ENCODE data around the gene ZNF552. TPM values are rescaled to one million over a fixed set of nuclear protein-coding genes. Genes with fewer than 3 reads are reported as not detected.

The ZNF552 gene
- total and polyA plus RNA-seq, 4 experiments from 2014 or later: 5.5 to 21.0 (median 13.6) TPM

Other genes starting within 250 kb of the ZNF552 start
- 10 to 100 TPM; 12.0 to 13.9 TPM for gene ZNF416, start 236.0 kb downstream of the ZNF552 start, total RNA-seq
- gene ZNF416, start 236.0 kb downstream of the ZNF552 start, polyA plus RNA-seq: 1 to 10 TPM; 4.6 to 8.4 TPM
- gene ZIK1, start 230.8 kb downstream of the ZNF552 start, total RNA-seq: 10 to 100 TPM; 11.1 to 11.3 TPM
- 1 to 10 TPM; 6.9 to 8.3 TPM for gene ZIK1, start 230.8 kb downstream of the ZNF552 start, polyA plus RNA-seq
- gene ZNF530, start 215.0 kb downstream of the ZNF552 start, total RNA-seq: 10 to 100 TPM in 1 of 2 experiments, 1 to 10 TPM in 1; 9.9 to 10.9 TPM
- 1 to 10 TPM; 6.8 to 9.8 TPM for gene ZNF530, start 215.0 kb downstream of the ZNF552 start, polyA plus RNA-seq
- 10 to 100 TPM; 32.1 to 32.3 TPM for gene ZNF134, start 200.7 kb downstream of the ZNF552 start, total RNA-seq
- gene ZNF134, start 200.7 kb downstream of the ZNF552 start, polyA plus RNA-seq: 10 to 100 TPM in 1 of 2 donors, 1 to 10 TPM in 1; 8.9 to 12.7 TPM
- gene ZNF211, start 181.7 kb downstream of the ZNF552 start, total RNA-seq: 10 to 100 TPM; 48.7 to 53.3 TPM
- gene ZNF211, start 181.7 kb downstream of the ZNF552 start, polyA plus RNA-seq: 10 to 100 TPM; 19.6 to 26.0 TPM
- gene ZSCAN4, start 146.0 kb downstream of the ZNF552 start, total RNA-seq: not detected
- gene ZSCAN4, start 146.0 kb downstream of the ZNF552 start, polyA plus RNA-seq: not detected
- 10 to 100 TPM; 17.7 to 17.9 TPM for gene ZNF551, start 132.9 kb downstream of the ZNF552 start, total RNA-seq
- gene ZNF551, start 132.9 kb downstream of the ZNF552 start, polyA plus RNA-seq: 1 to 10 TPM; 6.8 to 9.5 TPM
- gene ZNF154, start 105.7 kb downstream of the ZNF552 start, total RNA-seq: 1 to 10 TPM; 6.7 to 7.2 TPM
- 1 to 10 TPM in 1 of 2 donors, not detected in 1; 2.4 TPM for gene ZNF154, start 105.7 kb downstream of the ZNF552 start, polyA plus RNA-seq
- 10 to 100 TPM; 32.3 to 33.0 TPM for gene ZNF671, start 87.3 kb downstream of the ZNF552 start, total RNA-seq
- gene ZNF671, start 87.3 kb downstream of the ZNF552 start, polyA plus RNA-seq: 10 to 100 TPM; 18.1 to 24.0 TPM
- 10 to 100 TPM; 38.9 to 40.9 TPM for gene ZNF776, start 68.1 kb downstream of the ZNF552 start, total RNA-seq
- gene ZNF776, start 68.1 kb downstream of the ZNF552 start, polyA plus RNA-seq: 1 to 10 TPM; 3.3 to 5.7 TPM
- gene ZNF586, start 45.2 kb downstream of the ZNF552 start, total RNA-seq: 10 to 100 TPM; 46.4 to 51.7 TPM
- gene ZNF586, start 45.2 kb downstream of the ZNF552 start, polyA plus RNA-seq: 10 to 100 TPM; 15.0 to 23.8 TPM
- 10 to 100 TPM; 28.4 to 29.0 TPM for gene ZNF587B, start 15.4 kb upstream of the ZNF552 start, total RNA-seq
- gene ZNF587B, start 15.4 kb upstream of the ZNF552 start, polyA plus RNA-seq: 1 to 10 TPM in 1 of 2 donors, under 1 TPM in 1; 0.27 to 2.2 TPM
- 10 to 100 TPM; 58.5 to 62.8 TPM for gene ZNF587, start 34.9 kb upstream of the ZNF552 start, total RNA-seq
- 1 to 10 TPM; 2.7 to 7.8 TPM for gene ZNF587, start 34.9 kb upstream of the ZNF552 start, polyA plus RNA-seq
- gene ZNF814, start 74.1 kb upstream of the ZNF552 start, total RNA-seq: 10 to 100 TPM; 32.3 to 35.3 TPM
- gene ZNF814, start 74.1 kb upstream of the ZNF552 start, polyA plus RNA-seq: 10 to 100 TPM in 1 of 2 donors, 1 to 10 TPM in 1; 9.3 to 20.0 TPM
- 10 to 100 TPM; 48.2 to 49.4 TPM for gene ZNF417, start 101.7 kb upstream of the ZNF552 start, total RNA-seq
- 1 to 10 TPM in 1 of 2 donors, under 1 TPM in 1; 0.87 to 4.8 TPM for gene ZNF417, start 101.7 kb upstream of the ZNF552 start, polyA plus RNA-seq
- gene ZNF418, start 120.5 kb upstream of the ZNF552 start, total RNA-seq: 1 to 10 TPM; 5.2 to 9.7 TPM
- 1 to 10 TPM; 1.7 to 4.6 TPM for gene ZNF418, start 120.5 kb upstream of the ZNF552 start, polyA plus RNA-seq
- gene ZNF256, start 132.8 kb upstream of the ZNF552 start, total RNA-seq: 10 to 100 TPM; 12.4 to 13.9 TPM
- gene ZNF256, start 132.8 kb upstream of the ZNF552 start, polyA plus RNA-seq: 1 to 10 TPM; 5.6 to 6.9 TPM
- 1 to 10 TPM in 1 of 2 experiments, under 1 TPM in 1; 0.76 to 1.2 TPM for gene C19orf18, start 159.6 kb upstream of the ZNF552 start, total RNA-seq
- gene C19orf18, start 159.6 kb upstream of the ZNF552 start, polyA plus RNA-seq: under 1 TPM in 1 of 2 donors, not detected in 1; 0.22 TPM
- 10 to 100 TPM; 25.5 to 37.3 TPM for gene ZNF606, start 187.9 kb upstream of the ZNF552 start, total RNA-seq
- 1 to 10 TPM; 2.7 to 7.2 TPM for gene ZNF606, start 187.9 kb upstream of the ZNF552 start, polyA plus RNA-seq
- gene ZSCAN1, start 219.1 kb upstream of the ZNF552 start, total RNA-seq: not detected
- not detected for gene ZSCAN1, start 219.1 kb upstream of the ZNF552 start, polyA plus RNA-seq
- under 1 TPM; 0.41 to 0.47 TPM for gene ZNF135, start 244.4 kb upstream of the ZNF552 start, total RNA-seq
- gene ZNF135, start 244.4 kb upstream of the ZNF552 start, polyA plus RNA-seq: 1 to 10 TPM in 1 of 2 donors, under 1 TPM in 1; 0.44 to 2.0 TPM